Psoas muscle (tissue), 8 donors: ENCODE results near the gene FBXW8. TPM values are rescaled to one million over a fixed set of nuclear protein-coding genes. Genes with fewer than 3 reads are reported as not detected.

Experiments
- ATAC-seq, 4 donors: fragments of 200-7000 bp; cut with Tn5 transposase; one replicate each; pipeline ENCODE4 v1.9.1; 2020; ENCODE audit warnings: moderate library complexity in 3 of 4, mild to moderate bottlenecking in 2 of 4
- DNase-seq, 2 donors: peaks; one replicate each; pipeline ENCODE4 v3.0.0-alpha.2; 2020
- H3K27ac ChIP-seq: fragments of 200-600 bp; one replicate; pipeline ENCODE4 v1.8.0; 2022
- H3K27me3 ChIP-seq, 3 donors: fragments of 200-600 bp in 1 of 3; one replicate each; pipeline versions ENCODE4 v1.6.1 to v1.8.0; 2013 to 2022; ENCODE audit warnings: low read length in 2 of 3, mild to moderate bottlenecking in 2 of 3, moderate library complexity in 1 of 3; ENCODE audit not compliant: insufficient read depth in 3 of 3
- H3K36me3 ChIP-seq, 2 donors: fragments of 200-600 bp in 1 of 2; one replicate each; pipeline versions ENCODE4 v1.6.1 to v1.8.0; 2013 to 2022; ENCODE audit warnings: low read depth in 1 of 2, mild to moderate bottlenecking in 1 of 2, moderate library complexity in 1 of 2; ENCODE audit not compliant: insufficient read depth in 1 of 2
- H3K4me1 ChIP-seq: fragments of 200-600 bp; one replicate; pipeline ENCODE4 v1.8.0; 2022
- H3K4me3 ChIP-seq: fragments of 200-600 bp; one replicate; pipeline ENCODE4 v1.8.0; 2022; ENCODE audit warnings: mild to moderate bottlenecking
- H3K9me3 ChIP-seq: fragments of 200-600 bp; one replicate; pipeline ENCODE4 v1.8.0; 2022
- CTCF ChIP-seq: fragments of 200-600 bp; IDR thresholded peaks from one replicate; pipeline ENCODE4 v1.8.0; 2022; ENCODE audit warnings: antibody characterized with exemption
- WGBS, 3 donors: extraction: QIAGEN DNeasy Blood & Tissue Kit; methylation state at CpG; one replicate each; pipeline versions ENCODE4 v1.1.6 to v1.1.7; 2013; 5-methylcytosine and 5-hydroxymethylcytosine counted together
- intact Hi-C, 2 donors: fragments of 100-400 bp; cut with DNase I; formaldehyde crosslinking; loops; one replicate each; pipeline versions ENCODE4 v1.11.0 to v1.14.2; 2022
- polyA plus RNA-seq, 3 donors: library from polyadenylated mRNA; stranded (reverse); fragments of 200-250 nt; gene quantifications; one replicate each; pipeline ENCODE4 v1.2.3, GENCODE V29; 2013
- total RNA-seq, 4 donors: library from RNA; stranded (reverse); fragmentation: NEBNext Ultra II Directional in 2 of 4; extraction: Animal tissue kit (Norgen Biotek cat#: 25700) in 2 of 4; gene quantifications; one replicate each; pipeline versions ENCODE4 v1.2.1 to v1.2.4, GENCODE V29; 2021 to 2023
- donor health status: healthy with polysubstance abuse.
- donor health status: DM: no; HTN: no; CAD: no; lungs with moderate emphysema.
- donor health status: Bipolar disorder and iron deficiency.
- donor health status: healthy.
- donor health status: DM: yes; HTN: yes; CAD: no.
- donor health status: DM: no; HTN: no; CAD: no.
- donor health status: DM: no; HTN: no; CAD: no.
- donor health status: DM: yes; HTN: yes; CAD: no.

FBXW8 gene
- total and polyA plus RNA-seq, 7 donors = 1.1 to 5.7 (median 3.0) TPM

GRCh38 chr12:116996621-116997020 lies 85.9 kb downstream of the FBXW8 start:
- WGBS, 3 donors = 86 to 91% (median 89%) methylated on average over 8 of the region's 8 CpGs
- ATAC-seq = no peak
- DNase-seq = no peak
- no peaks in the 10 kb centered on the region for H3K36me3 ChIP-seq
- H3K27me3 ChIP-seq = no peaks in the 10 kb centered on the region
- H3K4me1 ChIP-seq = no peaks in the 10 kb centered on the region
- H3K9me3 ChIP-seq = no peaks in the 10 kb centered on the region
- intact Hi-C loops = no loop called here
- TF ChIP-seq CTCF = no peak
- H3K27ac ChIP-seq = no peak overlapping the region
- H3K4me3 ChIP-seq = no peak overlapping the region

- ATAC-seq (no peak), DNase-seq (no peak)
- H3K4me1 ChIP-seq = no peaks in the 10 kb centered on the region
- no peak overlapping the region for H3K4me3 ChIP-seq
- no peaks in the 10 kb centered on the region for H3K9me3 ChIP-seq
- H3K27me3 ChIP-seq = no peaks in the 10 kb centered on the region
- no peaks in the 10 kb centered on the region for H3K36me3 ChIP-seq
- no peak for TF ChIP-seq CTCF
- no peak overlapping the region for H3K27ac ChIP-seq
- 84 to 87% (median 87%) methylated on average over 7 of the region's 7 CpGs for WGBS, 3 donors
- intact Hi-C loops = no loop called here
These were observed 88.3 kb downstream of the FBXW8 start for GRCh38 chr12:116999066-116999465.

GRCh38 chr12:117000316-117000715 lies 89.6 kb downstream of the FBXW8 start:
- Histone ChIP-seq H3K4me1 (no peaks in the 10 kb centered on the region), H3K9me3 (no peaks in the 10 kb centered on the region), H3K4me3 (no peak overlapping the region), H3K36me3 (peaks cover 0 to 7% of the 10 kb centered on the region in 2 donors), H3K27ac (no peak overlapping the region), H3K27me3 (no peaks in the 10 kb centered on the region)
- no peak for ATAC-seq
- no peak for DNase-seq
- WGBS, 3 donors = 81 to 85% (median 84%) methylated on average over 5 of the region's 5 CpGs
- intact Hi-C loops = no loop called here
- TF ChIP-seq CTCF = no peak

GRCh38 chr12:117002051-117002817 lies 91.5 kb downstream of the FBXW8 start:
- Histone ChIP-seq H3K4me3 (no peak overlapping the region), H3K27me3 (no peaks in the 10 kb centered on the region), H3K4me1 (no peaks in the 10 kb centered on the region), H3K9me3 (no peaks in the 10 kb centered on the region), H3K27ac (no peak overlapping the region), H3K36me3 (peaks cover 0 to 15% of the 10 kb centered on the region in 2 donors)
- DNase-seq (no peak), ATAC-seq (no peak)
- TF ChIP-seq CTCF = no peak
- 68 to 69% (median 69%) methylated on average over 21 of the region's 21 CpGs for WGBS, 3 donors
- intact Hi-C loops = no loop called here
